ENCODE measurements around the gene SYT5. TPM values are rescaled to one million over a fixed set of nuclear protein-coding genes. Genes with fewer than 3 reads are reported as not detected.

SYT5 gene
- total RNA-seq, 1 experiment from 2014 or later = 1.3 TPM

DNA sequence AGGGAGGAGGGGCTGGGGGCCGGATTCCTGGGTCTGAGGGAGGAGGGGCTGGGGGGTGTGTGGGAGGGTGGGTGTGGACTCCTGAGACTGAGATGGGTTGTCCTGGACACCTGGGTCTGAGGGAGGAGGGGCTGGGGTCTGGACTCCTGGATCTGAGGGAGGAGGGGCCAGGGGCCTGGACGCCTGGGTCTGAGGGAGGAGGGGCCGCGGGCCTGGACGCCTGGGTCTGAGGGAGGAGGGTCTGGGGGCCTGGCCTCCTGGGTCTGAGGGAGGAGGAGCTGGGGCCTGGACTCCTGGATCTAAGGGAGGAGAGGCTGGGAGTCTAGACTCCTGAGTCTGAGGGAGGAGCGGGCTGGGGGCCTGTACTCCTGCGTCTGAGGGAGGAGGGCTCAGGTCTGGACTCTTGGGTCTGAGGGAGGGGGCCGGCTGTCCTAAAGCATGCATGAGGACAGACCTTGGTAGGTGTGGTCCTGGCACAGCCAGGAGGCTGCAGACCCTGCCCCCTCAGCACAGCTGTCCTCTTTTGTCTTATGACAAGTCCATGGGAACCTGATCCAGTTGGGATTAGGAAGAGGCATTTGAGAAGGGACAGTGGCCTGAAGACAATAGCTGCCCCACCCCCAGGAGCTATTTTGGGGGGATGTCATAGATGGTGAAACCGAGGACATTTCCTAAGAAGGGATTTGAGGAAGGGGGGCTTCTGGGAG, 32.4 kb downstream of the SYT5 start:
- Histone ChIP-seq H3F3A (ENCODE audit: insufficient read depth, low read depth) (peaks cover 9% of the 10 kb centered on the region; the same call in 1 of the 2 replicates), H3K9me2 (ENCODE audit: insufficient read depth) (no peaks in the 10 kb centered on the region), H3K27me3 (ENCODE audit: insufficient read depth, low read depth) (peaks cover 4% of the 10 kb centered on the region; the same call in 1 of the 2 replicates), H2AFZ (no peak overlapping the region), H3K36me3 (ENCODE audit: low read depth) (no peaks in the 10 kb centered on the region), H3K4me3 (peak overlapping the region; percentile 67; the same call in 1 of the 2 replicates), H4K20me1 (ENCODE audit: insufficient read depth) (no peaks in the 10 kb centered on the region), H3K9me3 (ENCODE audit: insufficient read depth, low read depth) (no peaks in the 10 kb centered on the region), H3K4me1 (replicated peaks; ENCODE audit: insufficient read depth) (peaks cover 20% of the 10 kb centered on the region; the same call in 1 of the 2 replicates), H3K4me2 (peak overlapping the region; percentile 80), H3K27ac (no peak overlapping the region), H3K79me2 (ENCODE audit: low read depth) (no peaks in the 10 kb centered on the region)
- peak in 1 of 2 experiments; percentile 25 for DNase-seq
- ChIA-PET CTCF (interaction anchor here (0.8 to 2.9 kb wide), 3 partner anchors 12 to 270 kb away, joined by 3 to 47 read pairs (median 10); partner anchors contain the start of gene DNAAF3), POLR2A (ENCODE audit: unreplicated experiment) (interaction anchor here (0.6 to 1.5 kb wide), 9 partner anchors 9 to 314 kb away, joined by 4 to 20 read pairs (median 5); partner anchors contain the start of genes ISOC2 and PPP1R12C)
- TF ChIP-seq CTCF (conservative IDR thresholded peaks at IDR 0.05) (no peak), EZH2 (IDR thresholded peaks at IDR 0.05; ENCODE audit: low read depth) (no peak)
- intact Hi-C loops (cut with micrococcal nuclease; ENCODE audit: unreplicated experiment) = loop anchor here (10.0 kb wide), 1 partner anchor 327 kb away; the partner anchor contains the start of gene ZNF628
- no TSS peak for BruUV-seq (replicated peaks)

GRCh38 chr19:55146705-55147273, 33.3 kb downstream of the SYT5 start:
- no TSS peak for BruUV-seq (replicated peaks)

More at GRCh38 chr19:55146705-55147273, 33.3 kb downstream of the SYT5 start:
- H3K9me3 ChIP-seq (ENCODE audit: insufficient read depth, low read depth) = no peaks in the 10 kb centered on the region
- H4K20me1 ChIP-seq (ENCODE audit: insufficient read depth) = no peaks in the 10 kb centered on the region
- intact Hi-C loops (cut with micrococcal nuclease; ENCODE audit: unreplicated experiment) = loop anchor here (1.0 to 10.0 kb wide), 3 partner anchors 14 to 328 kb away; partner anchors contain the start of gene ZNF628
- H3K36me3 ChIP-seq (ENCODE audit: low read depth) = no peaks in the 10 kb centered on the region
- peaks cover 4% of the 10 kb centered on the region; the same call in 1 of the 2 replicates for H3K27me3 ChIP-seq (ENCODE audit: insufficient read depth, low read depth)
- no peak for TF ChIP-seq CTCF (conservative IDR thresholded peaks at IDR 0.05)
- TF ChIP-seq EZH2 (IDR thresholded peaks at IDR 0.05; ENCODE audit: low read depth) = no peak
- H2AFZ ChIP-seq = peak overlapping the region; percentile 85
- no peaks in the 10 kb centered on the region for H3K9me2 ChIP-seq (ENCODE audit: insufficient read depth)
- peak overlapping the region; percentile 67 for H3K4me3 ChIP-seq
- no peak overlapping the region for H3K27ac ChIP-seq
- peaks cover 10% of the 10 kb centered on the region; the same call in 1 of the 2 replicates for H3F3A ChIP-seq (ENCODE audit: insufficient read depth, low read depth)
- peak; percentile 76 to 91 for DNase-seq
- H3K4me2 ChIP-seq = peak overlapping the region; percentile 80
- H3K79me2 ChIP-seq (ENCODE audit: low read depth) = no peaks in the 10 kb centered on the region
- ChIA-PET CTCF (interaction anchor here (0.6 to 2.9 kb wide), 9 partner anchors 10 to 716 kb away, joined by 3 to 47 read pairs (median 4); partner anchors contain the start of genes DNAAF3 and PPP6R1), POLR2A (ENCODE audit: unreplicated experiment) (interaction anchor here (0.5 to 1.5 kb wide), 20 partner anchors 10 to 478 kb away, joined by 3 to 20 read pairs (median 6); partner anchors contain the start of genes HSPBP1, ISOC2, PPP1R12C and UBE2S)
- H3K4me1 ChIP-seq (replicated peaks; ENCODE audit: insufficient read depth) = peaks cover 20% of the 10 kb centered on the region; the same call in 1 of the 2 replicates

Measured in PC-9 (cell line).